T-helper 2 cell treated with Interferon-gamma antibody and Interleukin-4, amounts not matched to agents 5 μg/mL and 100 μg/mL, for 36 hours (primary cell): ENCODE measurements around the gene SRCAP.

Experiments used
- DNase-seq: peaks from one replicate; pipeline ENCODE4 v3.0.0; 2021; ENCODE audit warnings: low spot score
- H3K27ac Mint-ChIP-seq: one replicate; pipeline ENCODE4 v1.8.0; 2021; ENCODE audit warnings: mild to moderate bottlenecking, mixed read lengths
- H3K27me3 Mint-ChIP-seq: one replicate; pipeline ENCODE4 v1.8.0; 2021; ENCODE audit warnings: low read depth, mixed read lengths
- H3K36me3 Mint-ChIP-seq: one replicate; pipeline ENCODE4 v1.8.0; 2021; ENCODE audit warnings: low read depth, mixed read lengths
- H3K4me1 Mint-ChIP-seq: one replicate; pipeline ENCODE4 v1.8.0; 2021; ENCODE audit warnings: low read depth, mixed read lengths
- H3K4me3 Mint-ChIP-seq: one replicate; pipeline ENCODE4 v1.8.0; 2022; ENCODE audit warnings: mild to moderate bottlenecking, moderate library complexity, mixed read lengths
- H3K9me3 Mint-ChIP-seq: one replicate; pipeline ENCODE4 v1.8.0; 2021; ENCODE audit warnings: mixed read lengths

SRCAP gene

DNA sequence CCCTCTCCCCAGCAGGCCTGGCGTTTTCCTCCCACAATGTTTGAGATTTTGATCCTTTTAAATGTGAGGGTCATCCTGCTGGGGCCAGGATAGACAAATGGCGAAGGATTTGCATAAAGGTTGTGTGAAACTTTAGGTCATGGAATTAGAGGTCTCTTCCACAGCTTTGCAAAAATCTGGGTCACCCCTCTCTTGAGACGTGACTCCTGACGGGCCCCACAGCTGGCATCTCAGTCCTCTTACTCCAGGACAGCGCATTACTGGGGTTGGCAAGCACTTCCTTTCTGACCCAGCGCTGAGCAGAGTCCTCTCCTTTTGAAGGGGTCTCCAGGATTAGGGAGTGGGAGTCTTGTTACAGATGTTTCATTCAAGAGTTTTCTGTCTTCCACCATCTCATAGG, 80.6 kb downstream of the SRCAP start:
- peaks cover 8% of the 10 kb centered on the region for H3K4me1 Mint-ChIP-seq
- no peak for DNase-seq
- peaks cover 2% of the 10 kb centered on the region for H3K36me3 Mint-ChIP-seq
- no peak overlapping the region for H3K4me3 Mint-ChIP-seq
- peaks cover 2% of the 10 kb centered on the region for H3K27me3 Mint-ChIP-seq
- H3K27ac Mint-ChIP-seq = no peak overlapping the region
- no peaks in the 10 kb centered on the region for H3K9me3 Mint-ChIP-seq

- Mint-ChIP-seq H3K9me3 (no peaks in the 10 kb centered on the region), H3K27ac (no peak overlapping the region), H3K27me3 (peaks cover 5% of the 10 kb centered on the region), H3K36me3 (no peaks in the 10 kb centered on the region), H3K4me1 (peaks cover 6% of the 10 kb centered on the region), H3K4me3 (no peak overlapping the region)
- no peak for DNase-seq
Measured at GRCh38 chr16:30780021-30780420, 81.0 kb downstream of the SRCAP start.

DNA sequence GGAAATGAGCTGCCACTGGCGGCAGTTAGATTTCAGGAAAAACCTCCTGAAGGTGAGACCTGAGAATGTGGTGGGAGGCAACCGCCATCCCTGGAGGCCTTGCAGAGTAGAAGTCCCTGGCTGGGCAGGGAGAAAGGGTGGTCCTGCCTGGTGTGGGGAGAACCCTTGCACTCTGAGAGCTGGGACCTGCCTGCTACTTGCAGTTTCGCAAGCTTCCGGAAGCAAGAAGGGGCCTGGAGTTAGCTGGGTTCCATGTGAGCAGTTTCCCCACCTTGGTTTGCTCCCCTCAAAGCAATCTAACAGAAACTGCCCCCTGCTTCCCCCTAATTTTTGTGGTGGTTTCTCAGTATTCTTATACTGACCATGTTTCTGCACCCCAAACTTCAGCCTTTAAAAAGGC, 81.6 kb downstream of the SRCAP start:
- H3K36me3 Mint-ChIP-seq = no peaks in the 10 kb centered on the region
- no peak overlapping the region for H3K4me3 Mint-ChIP-seq
- DNase-seq = no peak
- H3K9me3 Mint-ChIP-seq = no peaks in the 10 kb centered on the region
- peaks cover 6% of the 10 kb centered on the region for H3K4me1 Mint-ChIP-seq
- no peak overlapping the region for H3K27ac Mint-ChIP-seq
- peaks cover 11% of the 10 kb centered on the region for H3K27me3 Mint-ChIP-seq

- Mint-ChIP-seq H3K4me1 (no peaks in the 10 kb centered on the region), H3K36me3 (no peaks in the 10 kb centered on the region)
- DNase-seq = no peak
Measured at GRCh38 chr16:30782486-30783279, 83.7 kb downstream of the SRCAP start.

DNA sequence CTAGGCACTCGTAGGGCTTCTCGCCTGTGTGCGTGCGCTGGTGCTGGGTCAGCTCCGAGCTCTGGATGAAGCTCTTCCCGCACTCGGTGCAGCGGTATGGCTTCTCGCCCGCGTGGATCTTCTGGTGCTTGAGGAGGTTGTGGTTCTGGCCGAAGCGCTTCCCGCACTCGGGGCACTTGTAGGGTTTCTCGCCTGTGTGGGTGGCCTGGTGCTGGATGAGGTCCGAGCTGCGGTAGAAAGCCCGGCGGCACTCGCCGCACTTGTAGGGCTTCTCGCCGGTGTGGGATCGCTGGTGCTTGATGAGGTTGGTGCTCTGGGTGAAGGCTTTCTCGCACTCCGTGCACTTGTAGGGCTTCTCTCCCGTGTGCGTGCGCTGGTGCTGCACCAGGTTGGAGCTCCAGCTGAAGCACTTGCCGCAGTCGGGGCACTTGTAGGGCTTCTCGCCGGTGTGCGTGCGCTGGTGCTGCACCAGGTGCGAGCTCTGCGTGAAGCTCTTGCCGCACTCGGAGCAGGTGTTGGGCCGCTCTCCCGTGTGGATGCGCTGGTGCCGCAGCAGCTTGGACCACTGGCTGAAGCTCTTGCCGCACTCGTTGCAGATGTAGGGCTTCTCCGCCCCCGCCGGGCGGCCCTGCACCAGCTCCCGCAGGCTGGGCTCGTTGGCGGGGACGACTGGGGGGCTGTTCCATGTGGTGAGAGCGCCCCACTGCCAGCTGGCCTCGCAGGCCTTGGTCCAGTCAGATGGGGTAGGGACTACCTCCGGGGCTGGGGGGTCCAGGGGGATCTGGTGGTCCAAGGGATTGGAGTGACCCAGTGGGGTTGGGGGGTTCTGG, 84.5 kb downstream of the SRCAP start:
- DNase-seq = no peak
- Mint-ChIP-seq H3K4me3 (no peak overlapping the region), H3K36me3 (no peaks in the 10 kb centered on the region), H3K27ac (no peak overlapping the region), H3K9me3 (no peaks in the 10 kb centered on the region), H3K4me1 (no peaks in the 10 kb centered on the region), H3K27me3 (peaks cover 34% of the 10 kb centered on the region)

More at GRCh38 chr16:30782486-30783279, 83.7 kb downstream of the SRCAP start:
- Mint-ChIP-seq H3K9me3 (no peaks in the 10 kb centered on the region), H3K4me3 (no peak overlapping the region), H3K27me3 (peaks cover 26% of the 10 kb centered on the region), H3K27ac (no peak overlapping the region)

DNA sequence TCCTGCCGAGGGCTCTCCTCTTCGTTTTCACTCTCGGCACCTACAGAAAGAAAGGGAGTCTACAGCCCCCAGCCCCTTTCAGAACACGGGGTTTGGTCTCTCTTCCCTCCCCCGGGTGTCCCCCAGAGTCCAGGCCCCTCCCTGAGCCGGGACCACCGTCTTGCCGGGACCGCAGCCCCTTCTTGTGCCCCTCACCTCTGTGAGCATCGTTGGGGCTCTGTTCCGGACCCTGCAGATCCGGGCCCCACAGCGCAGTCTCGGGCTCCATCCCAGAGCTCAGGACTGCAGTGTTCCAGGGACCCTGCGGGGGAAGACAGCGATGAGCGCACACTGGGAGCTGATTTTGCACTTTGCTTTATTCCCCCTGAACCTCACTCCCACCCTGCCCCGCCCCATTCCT, 85.2 kb downstream of the SRCAP start:
- no peak overlapping the region for H3K27ac Mint-ChIP-seq
- H3K4me1 Mint-ChIP-seq = no peaks in the 10 kb centered on the region
- H3K27me3 Mint-ChIP-seq = peaks cover 39% of the 10 kb centered on the region
- no peak for DNase-seq
- H3K36me3 Mint-ChIP-seq = no peaks in the 10 kb centered on the region
- H3K4me3 Mint-ChIP-seq = no peak overlapping the region
- H3K9me3 Mint-ChIP-seq = no peaks in the 10 kb centered on the region

GRCh38 chr16:30785126-30786106, 86.4 kb downstream of the SRCAP start:
- no peaks in the 10 kb centered on the region for H3K9me3 Mint-ChIP-seq
- no peaks in the 10 kb centered on the region for H3K36me3 Mint-ChIP-seq
- no peak overlapping the region for H3K4me3 Mint-ChIP-seq
- peaks cover 39% of the 10 kb centered on the region for H3K27me3 Mint-ChIP-seq
- no peaks in the 10 kb centered on the region for H3K4me1 Mint-ChIP-seq
- DNase-seq = no peak
- no peak overlapping the region for H3K27ac Mint-ChIP-seq

DNA sequence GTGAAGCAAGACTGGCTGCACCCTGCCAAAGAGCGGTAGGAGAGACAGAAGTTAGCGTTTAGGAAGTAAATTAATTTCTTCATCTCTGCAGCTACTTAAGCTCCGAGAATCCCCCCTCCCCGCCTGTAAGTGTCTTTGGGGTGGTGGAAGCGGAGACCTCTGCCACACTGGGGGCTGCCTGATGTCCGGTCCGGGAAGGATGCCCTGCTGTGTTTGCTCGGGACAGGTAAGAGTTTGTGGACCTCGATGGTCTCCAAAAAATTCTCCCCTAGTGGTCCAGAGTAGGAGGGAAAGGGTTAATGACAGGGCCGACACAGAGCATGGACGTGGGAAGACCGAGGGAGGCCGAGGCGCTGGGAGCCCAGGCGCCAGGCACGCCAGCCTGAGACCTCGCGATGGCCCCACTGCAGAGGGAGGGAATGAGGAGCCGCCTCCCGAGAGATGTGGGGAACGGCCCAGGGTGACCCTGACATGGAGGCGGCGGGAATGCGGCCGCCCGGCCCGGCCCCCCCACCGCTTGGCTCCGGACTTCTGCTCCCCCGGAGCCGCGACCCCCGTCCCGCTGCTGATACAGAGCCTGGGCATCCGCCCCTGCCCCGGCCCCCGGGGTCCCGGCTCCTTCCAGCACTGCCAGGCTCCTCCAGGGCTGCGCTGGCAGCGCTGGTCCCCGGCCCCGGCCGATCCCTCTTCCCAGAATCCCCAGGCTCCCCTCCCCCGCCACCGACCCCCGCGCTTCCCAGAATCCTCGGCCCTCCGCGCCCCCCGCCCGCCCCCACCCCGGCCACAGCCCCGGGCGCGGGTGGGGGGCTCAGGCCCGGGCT, 87.4 kb downstream of the SRCAP start:
- H3K4me3 Mint-ChIP-seq = no peak overlapping the region
- no peak for DNase-seq
- peaks cover 39% of the 10 kb centered on the region for H3K27me3 Mint-ChIP-seq
- H3K27ac Mint-ChIP-seq = no peak overlapping the region
- H3K4me1 Mint-ChIP-seq = no peaks in the 10 kb centered on the region
- no peaks in the 10 kb centered on the region for H3K9me3 Mint-ChIP-seq
- H3K36me3 Mint-ChIP-seq = no peaks in the 10 kb centered on the region

GRCh38 chr16:30786936-30787612, 88.1 kb downstream of the SRCAP start, which contains the start of gene ZNF629:
Gene ZNF629, minus strand, starts transcription at chr16:30787205. Its CDS starts 2,723 bp downstream, at chr16:30784482.
- no peaks in the 10 kb centered on the region for H3K9me3 Mint-ChIP-seq

GRCh38 chr16:30787613-30788378, 88.8 kb downstream of the SRCAP start:
- Mint-ChIP-seq H3K27ac (no peak overlapping the region), H3K4me3 (no peak overlapping the region), H3K9me3 (no peaks in the 10 kb centered on the region), H3K36me3 (no peaks in the 10 kb centered on the region), H3K4me1 (no peaks in the 10 kb centered on the region), H3K27me3 (peaks cover 39% of the 10 kb centered on the region)
- no peak for DNase-seq

More at GRCh38 chr16:30786936-30787612, 88.1 kb downstream of the SRCAP start, which contains the start of gene ZNF629:
- Mint-ChIP-seq H3K27me3 (peaks cover 39% of the 10 kb centered on the region), H3K4me3 (peak within 1 kb of the TSS; percentile 29), H3K36me3 (no peaks in the 10 kb centered on the region), H3K27ac (no peak within 1 kb of the TSS), H3K4me1 (no peaks in the 10 kb centered on the region)
- no peak for DNase-seq
